Psoas muscle (tissue), 8 donors: ENCODE measurements around the gene PLK3. TPM values are rescaled to one million over a fixed set of nuclear protein-coding genes. Genes with fewer than 3 reads are reported as not detected.

ENCODE experiments used
- ATAC-seq, 4 donors: fragments of 200-7000 bp; cut with Tn5 transposase; one replicate each; pipeline ENCODE4 v1.9.1; 2020; ENCODE audit warnings: moderate library complexity in 3 of 4, mild to moderate bottlenecking in 2 of 4
- DNase-seq, 2 donors: peaks; one replicate each; pipeline ENCODE4 v3.0.0-alpha.2; 2020
- H3K27ac ChIP-seq: fragments of 200-600 bp; one replicate; pipeline ENCODE4 v1.8.0; 2022
- H3K27me3 ChIP-seq, 3 donors: fragments of 200-600 bp in 1 of 3; one replicate each; pipeline versions ENCODE4 v1.6.1 to v1.8.0; 2013 to 2022; ENCODE audit warnings: low read length in 2 of 3, mild to moderate bottlenecking in 2 of 3, moderate library complexity in 1 of 3; ENCODE audit not compliant: insufficient read depth in 3 of 3
- H3K36me3 ChIP-seq, 2 donors: fragments of 200-600 bp in 1 of 2; one replicate each; pipeline versions ENCODE4 v1.6.1 to v1.8.0; 2013 to 2022; ENCODE audit warnings: low read depth in 1 of 2, mild to moderate bottlenecking in 1 of 2, moderate library complexity in 1 of 2; ENCODE audit not compliant: insufficient read depth in 1 of 2
- H3K4me1 ChIP-seq: fragments of 200-600 bp; one replicate; pipeline ENCODE4 v1.8.0; 2022
- H3K4me3 ChIP-seq: fragments of 200-600 bp; one replicate; pipeline ENCODE4 v1.8.0; 2022; ENCODE audit warnings: mild to moderate bottlenecking
- H3K9me3 ChIP-seq: fragments of 200-600 bp; one replicate; pipeline ENCODE4 v1.8.0; 2022
- CTCF ChIP-seq: fragments of 200-600 bp; IDR thresholded peaks from one replicate; pipeline ENCODE4 v1.8.0; 2022; ENCODE audit warnings: antibody characterized with exemption
- WGBS, 3 donors: extraction: QIAGEN DNeasy Blood & Tissue Kit; methylation state at CpG; one replicate each; pipeline versions ENCODE4 v1.1.6 to v1.1.7; 2013; 5-methylcytosine and 5-hydroxymethylcytosine counted together
- intact Hi-C, 2 donors: fragments of 100-400 bp; cut with DNase I; formaldehyde crosslinking; loops; one replicate each; pipeline versions ENCODE4 v1.11.0 to v1.14.2; 2022
- polyA plus RNA-seq, 3 donors: library from polyadenylated mRNA; stranded (reverse); fragments of 200-250 nt; gene quantifications; one replicate each; pipeline ENCODE4 v1.2.3, GENCODE V29; 2013
- total RNA-seq, 4 donors: library from RNA; stranded (reverse); fragmentation: NEBNext Ultra II Directional in 2 of 4; extraction: Animal tissue kit (Norgen Biotek cat#: 25700) in 2 of 4; gene quantifications; one replicate each; pipeline versions ENCODE4 v1.2.1 to v1.2.4, GENCODE V29; 2021 to 2023
- donor health status: healthy with polysubstance abuse.
- donor health status: DM: no; HTN: no; CAD: no; lungs with moderate emphysema.
- donor health status: Bipolar disorder and iron deficiency.
- donor health status: healthy.
- donor health status: DM: yes; HTN: yes; CAD: no.
- donor health status: DM: no; HTN: no; CAD: no.
- donor health status: DM: no; HTN: no; CAD: no.
- donor health status: DM: yes; HTN: yes; CAD: no.

Gene PLK3
- total and polyA plus RNA-seq, 7 donors: 3.0 to 8.3 (median 4.6) TPM

- DNase-seq (no peak), ATAC-seq (no peak)
- intact Hi-C loops: no loop called here
- 76 to 86% (median 78%) methylated on average over 13 of the region's 13 CpGs for WGBS, 3 donors
- H3K36me3 ChIP-seq: peaks cover 9 to 55% of the 10 kb centered on the region in 2 donors
- no peaks in the 10 kb centered on the region for H3K27me3 ChIP-seq
- H3K4me1 ChIP-seq: peaks cover 11% of the 10 kb centered on the region
- no peaks in the 10 kb centered on the region for H3K9me3 ChIP-seq
- no peak for TF ChIP-seq CTCF
- H3K27ac ChIP-seq: peak overlapping the region; percentile 98
- peak overlapping the region; percentile 98 for H3K4me3 ChIP-seq
These were observed 22.1 kb upstream of the PLK3 start for GRCh38 chr1:44777969-44778635.

GRCh38 chr1:44778705-44779576 is 21.2 kb upstream of the PLK3 start:
- ATAC-seq (no peak), DNase-seq (no peak)
- H3K9me3 ChIP-seq: no peaks in the 10 kb centered on the region
- intact Hi-C loops: no loop called here
- peaks cover 16% of the 10 kb centered on the region for H3K4me1 ChIP-seq
- H3K4me3 ChIP-seq: no peak overlapping the region
- H3K27me3 ChIP-seq: no peaks in the 10 kb centered on the region
- WGBS, 3 donors: 90 to 93% (median 92%) methylated on average over 6 of the region's 6 CpGs
- H3K36me3 ChIP-seq: peaks cover 9 to 55% of the 10 kb centered on the region in 2 donors
- TF ChIP-seq CTCF: no peak
- H3K27ac ChIP-seq: no peak overlapping the region

GRCh38 chr1:44780583-44781121 is 19.5 kb upstream of the PLK3 start:
- H3K27me3 ChIP-seq: no peaks in the 10 kb centered on the region
- peaks cover 9 to 55% of the 10 kb centered on the region in 2 donors for H3K36me3 ChIP-seq
- TF ChIP-seq CTCF: no peak
- WGBS, 3 donors: 84 to 91% (median 84%) methylated on average over 14 of the region's 14 CpGs
- intact Hi-C loops: no loop called here
- H3K9me3 ChIP-seq: no peaks in the 10 kb centered on the region
- no peak overlapping the region for H3K27ac ChIP-seq
- ATAC-seq: no peak
- peaks cover 25% of the 10 kb centered on the region for H3K4me1 ChIP-seq
- DNase-seq: no peak
- H3K4me3 ChIP-seq: no peak overlapping the region

- no peak overlapping the region for H3K27ac ChIP-seq
- 35 to 45% (median 39%) methylated on average over 8 of the region's 8 CpGs for WGBS, 3 donors
- H3K36me3 ChIP-seq: peaks cover 0 to 31% of the 10 kb centered on the region in 2 donors
- DNase-seq (no peak), ATAC-seq (no peak)
- H3K4me1 ChIP-seq: peaks cover 19% of the 10 kb centered on the region
- intact Hi-C loops: no loop called here
- H3K4me3 ChIP-seq: peak overlapping the region; percentile 68
- H3K9me3 ChIP-seq: no peaks in the 10 kb centered on the region
- H3K27me3 ChIP-seq: no peaks in the 10 kb centered on the region
- no peak for TF ChIP-seq CTCF
These were observed 16.5 kb upstream of the PLK3 start for GRCh38 chr1:44783697-44784093.
